Measurements from ENCODE around the gene ATP23.
A peak's percentile ranks its signal among the peaks of the same experiment; 100 is the strongest.

Gene ATP23

DNA sequence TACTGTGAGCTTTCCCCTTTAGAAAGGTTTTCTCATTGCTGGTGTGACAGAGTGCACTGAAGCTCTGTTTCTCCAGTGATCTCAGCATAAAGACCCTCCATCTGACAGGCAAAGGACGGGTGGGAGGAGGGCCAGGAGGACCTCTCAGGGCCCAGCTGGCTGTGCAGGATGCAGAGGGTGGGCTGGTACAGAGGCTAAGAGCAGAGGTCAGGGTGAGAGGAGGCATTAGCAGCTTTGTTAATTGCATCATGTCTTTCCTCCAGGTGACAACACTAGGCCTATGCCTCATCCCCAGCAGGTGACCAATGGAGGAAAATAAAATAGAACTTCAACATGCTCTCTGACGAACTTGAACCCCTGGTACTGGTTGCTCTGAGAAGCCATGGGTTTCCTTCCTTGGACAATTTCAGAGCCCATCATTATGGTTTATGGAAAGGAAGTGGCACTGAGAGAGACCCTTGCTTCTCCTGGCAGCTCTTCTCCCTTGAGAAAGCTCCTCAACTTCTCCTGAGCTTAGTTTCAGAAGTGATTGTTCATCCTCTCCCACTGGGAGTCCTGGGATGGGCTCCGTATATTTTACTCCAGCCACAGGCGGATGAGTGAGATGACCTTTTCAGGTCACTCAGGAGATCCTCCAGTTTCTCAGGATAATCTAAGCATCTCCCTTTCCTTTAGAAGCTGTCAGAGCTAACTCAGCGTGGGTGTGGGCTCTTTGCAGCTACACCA is 45.8 kb upstream of the ATP23 start:
- Histone ChIP-seq H3K27ac (peak overlapping the region; percentile 96), H3K4me3 (ENCODE audit: low read depth, low read length) (no peak overlapping the region), H3K9ac (no peak overlapping the region), H3K4me1 (peaks cover 39% of the 10 kb centered on the region), H2AFZ (peak overlapping the region; percentile 98), H3K79me2 (no peaks in the 10 kb centered on the region), H3K4me2 (ENCODE audit: low read length) (peak overlapping the region; percentile 86), H3K36me3 (ENCODE audit: control insufficient read depth, insufficient read depth, low read length) (no peaks in the 10 kb centered on the region), H3K27me3 (ENCODE audit: control insufficient read depth, insufficient read depth, low read length) (no peaks in the 10 kb centered on the region), H3K9me3 (ENCODE audit: control insufficient read depth, low read length) (no peaks in the 10 kb centered on the region)
- TF ChIP-seq, protein P1, sequence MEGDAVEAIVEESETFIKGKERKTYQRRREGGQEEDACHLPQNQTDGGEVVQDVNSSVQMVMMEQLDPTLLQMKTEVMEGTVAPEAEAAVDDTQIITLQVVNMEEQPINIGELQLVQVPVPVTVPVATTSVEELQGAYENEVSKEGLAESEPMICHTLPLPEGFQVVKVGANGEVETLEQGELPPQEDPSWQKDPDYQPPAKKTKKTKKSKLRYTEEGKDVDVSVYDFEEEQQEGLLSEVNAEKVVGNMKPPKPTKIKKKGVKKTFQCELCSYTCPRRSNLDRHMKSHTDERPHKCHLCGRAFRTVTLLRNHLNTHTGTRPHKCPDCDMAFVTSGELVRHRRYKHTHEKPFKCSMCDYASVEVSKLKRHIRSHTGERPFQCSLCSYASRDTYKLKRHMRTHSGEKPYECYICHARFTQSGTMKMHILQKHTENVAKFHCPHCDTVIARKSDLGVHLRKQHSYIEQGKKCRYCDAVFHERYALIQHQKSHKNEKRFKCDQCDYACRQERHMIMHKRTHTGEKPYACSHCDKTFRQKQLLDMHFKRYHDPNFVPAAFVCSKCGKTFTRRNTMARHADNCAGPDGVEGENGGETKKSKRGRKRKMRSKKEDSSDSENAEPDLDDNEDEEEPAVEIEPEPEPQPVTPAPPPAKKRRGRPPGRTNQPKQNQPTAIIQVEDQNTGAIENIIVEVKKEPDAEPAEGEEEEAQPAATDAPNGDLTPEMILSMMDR (IDR thresholded peaks at IDR 0.05), result no peak

DNA sequence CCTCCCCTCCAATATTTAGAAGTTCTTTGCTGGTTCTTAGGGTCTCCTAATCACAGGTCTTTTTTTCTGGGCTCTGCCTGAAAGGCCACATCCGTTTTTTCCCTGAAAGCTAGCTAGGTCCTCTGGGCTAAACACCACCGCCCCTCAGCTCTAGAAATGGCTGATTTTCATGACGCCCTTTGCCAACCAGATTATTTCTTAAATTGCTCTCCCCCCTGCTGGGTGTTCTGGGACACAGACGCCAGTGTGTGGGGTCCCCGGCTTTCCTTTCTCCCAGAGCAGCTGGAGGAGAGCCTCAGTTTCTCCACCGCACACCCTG is 45.3 kb upstream of the ATP23 start:
- Histone ChIP-seq H3K27ac (peak overlapping the region; percentile 96), H3K4me3 (ENCODE audit: low read depth, low read length) (peak overlapping the region; percentile 69), H3K4me2 (ENCODE audit: low read length) (peak overlapping the region; percentile 86), H3K27me3 (ENCODE audit: control insufficient read depth, insufficient read depth, low read length) (no peaks in the 10 kb centered on the region), H2AFZ (peak overlapping the region; percentile 98), H3K79me2 (no peaks in the 10 kb centered on the region), H3K4me1 (peaks cover 39% of the 10 kb centered on the region), H3K9me3 (ENCODE audit: control insufficient read depth, low read length) (no peaks in the 10 kb centered on the region), H3K36me3 (ENCODE audit: control insufficient read depth, insufficient read depth, low read length) (no peaks in the 10 kb centered on the region), H3K9ac (peak overlapping the region; percentile 86)
- TF ChIP-seq, protein P1 (IDR thresholded peaks at IDR 0.05), result no peak

DNA sequence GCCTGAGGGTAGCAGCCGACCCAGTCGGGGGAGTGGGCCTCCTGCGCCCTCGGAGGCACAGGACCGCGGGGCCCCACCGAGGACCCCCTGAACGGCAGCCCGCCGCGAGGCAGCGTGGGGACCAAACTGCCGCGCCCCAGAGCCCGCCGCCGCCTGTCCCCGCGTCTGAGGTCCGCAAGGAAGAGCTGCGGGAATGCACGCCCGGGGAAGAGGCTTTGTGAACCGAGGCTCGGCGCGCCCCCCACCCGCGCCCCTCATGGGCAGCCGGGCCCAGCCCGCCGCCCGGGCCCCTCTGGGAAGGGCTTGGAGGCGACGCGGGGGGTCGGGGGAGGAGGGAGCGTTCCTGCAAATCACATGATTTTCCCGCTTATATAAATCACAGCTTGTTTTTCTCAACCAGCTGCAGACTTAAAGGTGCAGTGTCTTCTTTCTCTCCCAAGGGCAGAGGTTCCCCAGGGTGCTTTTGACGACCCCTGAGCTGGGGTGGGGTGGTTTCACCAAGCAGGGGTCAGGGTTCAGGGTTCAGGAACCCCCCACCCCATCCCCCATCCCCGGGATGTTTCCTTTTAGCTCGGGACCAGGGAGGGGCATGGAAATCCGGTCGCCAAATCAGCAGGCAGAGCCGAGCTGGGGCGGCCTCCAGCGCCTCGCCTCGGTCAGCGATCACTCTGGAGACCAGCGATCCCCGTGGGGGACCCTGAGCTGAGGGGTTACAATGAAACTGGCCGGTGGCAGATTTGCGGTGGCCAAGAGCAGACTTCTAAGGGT is 44.7 kb upstream of the ATP23 start:
- peak overlapping the region; percentile 69 for H3K4me3 ChIP-seq (ENCODE audit: low read depth, low read length)
- peak overlapping the region; percentile 96 for H3K27ac ChIP-seq
- H3K4me1 ChIP-seq, result peaks cover 39% of the 10 kb centered on the region
- no peaks in the 10 kb centered on the region for H3K9me3 ChIP-seq (ENCODE audit: control insufficient read depth, low read length)
- H3K36me3 ChIP-seq (ENCODE audit: control insufficient read depth, insufficient read depth, low read length), result no peaks in the 10 kb centered on the region
- H3K79me2 ChIP-seq, result no peaks in the 10 kb centered on the region
- H3K27me3 ChIP-seq (ENCODE audit: control insufficient read depth, insufficient read depth, low read length), result no peaks in the 10 kb centered on the region
- peak overlapping the region; percentile 86 for H3K9ac ChIP-seq
- peak overlapping the region; percentile 98 for H2AFZ ChIP-seq
- TF ChIP-seq, protein P1 (IDR thresholded peaks at IDR 0.05), result peak; percentile 58
- H3K4me2 ChIP-seq (ENCODE audit: low read length), result peak overlapping the region; percentile 86

DNA sequence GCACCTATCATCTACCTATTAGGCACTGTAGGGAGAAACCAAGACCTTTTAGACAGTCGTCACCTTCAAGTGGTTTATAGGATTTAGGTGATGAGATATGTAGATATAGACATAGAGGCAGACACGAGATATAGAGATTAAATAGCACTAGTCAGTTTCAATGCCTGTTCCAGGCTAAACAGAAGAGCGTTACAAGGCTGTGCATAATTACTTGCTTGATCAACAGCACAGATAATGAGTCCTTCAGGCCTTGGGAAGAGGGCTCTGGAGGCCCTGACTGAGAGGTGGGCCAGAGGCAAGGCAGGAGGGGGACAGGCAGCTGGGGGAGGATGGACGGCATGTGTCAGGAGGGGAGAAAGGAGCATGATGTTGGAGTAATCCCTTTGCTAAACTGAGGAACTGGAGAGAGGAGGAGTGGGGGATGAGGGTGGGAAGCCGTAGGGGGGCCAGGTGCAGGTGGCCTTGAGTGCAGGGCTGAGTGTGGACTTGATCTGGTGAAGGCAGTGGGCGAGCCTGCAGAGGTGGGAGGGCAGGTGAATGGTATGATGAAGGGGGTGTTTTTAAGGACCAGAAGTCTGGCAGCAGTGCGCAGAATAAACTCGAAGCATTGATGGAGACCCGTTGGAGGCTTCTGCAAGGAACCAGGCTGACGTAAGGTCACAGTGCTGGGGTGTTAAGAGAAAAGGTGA is 43.9 kb upstream of the ATP23 start:
- TF ChIP-seq, protein P1 (IDR thresholded peaks at IDR 0.05), result no peak
- peak overlapping the region; percentile 69 for H3K4me3 ChIP-seq (ENCODE audit: low read depth, low read length)
- H3K27me3 ChIP-seq (ENCODE audit: control insufficient read depth, insufficient read depth, low read length), result no peaks in the 10 kb centered on the region
- peak overlapping the region; percentile 98 for H2AFZ ChIP-seq
- no peaks in the 10 kb centered on the region for H3K9me3 ChIP-seq (ENCODE audit: control insufficient read depth, low read length)
- no peaks in the 10 kb centered on the region for H3K36me3 ChIP-seq (ENCODE audit: control insufficient read depth, insufficient read depth, low read length)
- H3K9ac ChIP-seq, result no peak overlapping the region
- H3K4me1 ChIP-seq, result peaks cover 39% of the 10 kb centered on the region
- H3K4me2 ChIP-seq (ENCODE audit: low read length), result peak overlapping the region; percentile 86
- peak overlapping the region; percentile 96 for H3K27ac ChIP-seq
- no peaks in the 10 kb centered on the region for H3K79me2 ChIP-seq
